Astrocyte of the spinal cord (primary cell): ENCODE measurements around the gene ZNF3.

Experiments
- DNase-seq: peaks from one replicate; pipeline ENCODE4 v3.0.0; 2011; ENCODE audit warnings: low read depth, low spot score
- H3K4me3 ChIP-seq: 2 replicates; pipeline ENCODE4 v1.5.1; 2011; ENCODE audit warnings: low read depth, mild to moderate bottlenecking, low read length, moderate library complexity
- in situ Hi-C: cut with HindIII; loops from 2 replicates; pipeline ENCODE4 v1.10.0; 2017; ENCODE audit warnings: low sequenced_read_pairs
- TF ChIP-seq, protein P1 (sequence below): IDR thresholded peaks from 2 replicates; pipeline ENCODE4 v1.5.1; 2012; ENCODE audit warnings: low read depth, mild to moderate bottlenecking, low read length, inconsistent platforms

Gene ZNF3

GRCh38 chr7:100126239-100126930, 44.9 kb upstream of the ZNF3 start:
- peak overlapping the region; percentile 81 for H3K4me3 ChIP-seq
- no peak for DNase-seq
- in situ Hi-C loops = no loop called here
- TF ChIP-seq, protein P1, sequence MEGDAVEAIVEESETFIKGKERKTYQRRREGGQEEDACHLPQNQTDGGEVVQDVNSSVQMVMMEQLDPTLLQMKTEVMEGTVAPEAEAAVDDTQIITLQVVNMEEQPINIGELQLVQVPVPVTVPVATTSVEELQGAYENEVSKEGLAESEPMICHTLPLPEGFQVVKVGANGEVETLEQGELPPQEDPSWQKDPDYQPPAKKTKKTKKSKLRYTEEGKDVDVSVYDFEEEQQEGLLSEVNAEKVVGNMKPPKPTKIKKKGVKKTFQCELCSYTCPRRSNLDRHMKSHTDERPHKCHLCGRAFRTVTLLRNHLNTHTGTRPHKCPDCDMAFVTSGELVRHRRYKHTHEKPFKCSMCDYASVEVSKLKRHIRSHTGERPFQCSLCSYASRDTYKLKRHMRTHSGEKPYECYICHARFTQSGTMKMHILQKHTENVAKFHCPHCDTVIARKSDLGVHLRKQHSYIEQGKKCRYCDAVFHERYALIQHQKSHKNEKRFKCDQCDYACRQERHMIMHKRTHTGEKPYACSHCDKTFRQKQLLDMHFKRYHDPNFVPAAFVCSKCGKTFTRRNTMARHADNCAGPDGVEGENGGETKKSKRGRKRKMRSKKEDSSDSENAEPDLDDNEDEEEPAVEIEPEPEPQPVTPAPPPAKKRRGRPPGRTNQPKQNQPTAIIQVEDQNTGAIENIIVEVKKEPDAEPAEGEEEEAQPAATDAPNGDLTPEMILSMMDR = no peak

DNA sequence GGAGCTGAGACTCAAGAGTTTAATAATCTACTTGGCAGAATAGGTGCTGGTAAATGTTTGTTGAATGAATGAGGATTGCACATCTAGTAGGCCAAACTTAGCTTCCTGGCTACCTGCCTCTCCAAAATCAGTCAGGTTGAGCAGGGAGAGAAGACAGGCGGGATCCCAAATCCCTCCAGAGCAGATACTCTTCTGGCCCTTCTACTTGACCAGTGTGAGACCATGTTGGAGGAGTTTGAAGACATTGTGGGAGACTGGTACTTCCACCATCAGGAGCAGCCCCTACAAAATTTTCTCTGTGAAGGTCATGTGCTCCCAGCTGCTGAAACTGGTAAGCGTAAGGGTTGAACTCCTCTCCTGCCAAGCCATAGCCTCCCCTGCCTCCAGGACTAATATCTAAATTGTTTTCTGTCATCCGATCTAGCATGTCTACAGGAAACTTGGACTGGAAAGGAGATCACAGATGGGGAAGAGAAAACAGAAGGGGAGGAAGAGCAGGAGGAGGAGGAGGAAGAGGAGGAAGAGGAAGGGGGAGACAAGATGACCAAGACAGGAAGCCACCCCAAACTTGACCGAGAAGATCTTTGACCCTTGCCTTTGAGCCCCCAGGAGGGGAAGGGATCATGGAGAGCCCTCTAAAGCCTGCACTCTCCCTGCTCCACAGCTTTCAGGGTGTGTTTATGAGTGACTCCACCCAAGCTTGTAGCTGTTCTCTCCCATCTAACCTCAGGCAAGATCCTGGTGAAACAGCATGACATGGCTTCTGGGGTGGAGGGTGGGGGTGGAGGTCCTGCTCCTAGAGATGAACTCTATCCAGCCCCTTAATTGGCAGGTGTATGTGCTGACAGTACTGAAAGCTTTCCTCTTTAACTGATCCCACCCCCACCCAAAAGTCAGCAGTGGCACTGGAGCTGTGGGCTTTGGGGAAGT, 43.0 kb upstream of the ZNF3 start:
- TF ChIP-seq, protein P1 = no peak
- DNase-seq = no peak
- no peak overlapping the region for H3K4me3 ChIP-seq
- in situ Hi-C loops = no loop called here

DNA sequence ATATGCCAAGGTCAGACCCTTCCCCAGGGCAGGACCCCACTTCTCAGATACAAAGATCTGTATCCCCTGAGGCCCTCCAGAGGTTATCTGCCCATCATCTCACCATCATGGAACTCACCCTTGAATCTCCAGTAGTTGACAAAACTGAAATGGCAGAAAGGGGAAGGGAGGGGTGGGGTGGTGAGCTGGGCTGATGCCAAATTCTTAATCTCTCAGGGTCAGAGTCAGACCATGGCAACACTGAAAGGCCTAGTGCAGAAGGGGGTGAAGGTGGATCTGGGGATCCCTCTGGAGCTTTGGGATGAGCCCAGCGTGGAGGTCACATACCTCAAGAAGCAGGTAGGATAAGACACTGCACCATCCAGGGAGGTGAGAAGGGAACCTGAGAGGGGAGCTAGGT, 41.0 kb upstream of the ZNF3 start:
- in situ Hi-C loops = no loop called here
- no peak overlapping the region for H3K4me3 ChIP-seq
- TF ChIP-seq, protein P1 = no peak
- no peak for DNase-seq

DNA sequence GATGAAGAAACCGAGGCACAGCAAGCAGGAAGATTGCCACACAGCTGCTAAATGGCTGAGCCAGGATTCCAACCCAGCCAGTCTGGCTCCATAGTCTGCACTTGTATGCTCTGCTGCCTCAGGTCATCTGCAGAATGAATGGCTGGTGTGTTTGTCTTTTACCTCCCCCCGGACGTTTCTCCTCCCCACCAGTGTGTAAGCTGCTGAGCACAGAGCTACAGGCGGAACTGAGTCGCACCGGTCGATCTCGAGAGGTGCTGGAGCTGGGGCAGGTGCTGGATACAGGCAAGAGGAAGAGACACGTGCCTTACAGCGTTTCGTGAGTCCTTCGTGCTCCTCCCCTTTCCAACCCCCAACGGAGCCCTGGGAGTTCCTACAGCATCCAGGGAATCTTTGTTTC, 40.5 kb upstream of the ZNF3 start:
- TF ChIP-seq, protein P1 = no peak
- in situ Hi-C loops = no loop called here
- H3K4me3 ChIP-seq = no peak overlapping the region
- DNase-seq = no peak

- TF ChIP-seq, protein P1 = no peak
- no peak for DNase-seq
- in situ Hi-C loops = no loop called here
- H3K4me3 ChIP-seq = peak overlapping the region; percentile 96
Measured at GRCh38 chr7:100120733-100121036, 39.2 kb upstream of the ZNF3 start.

- in situ Hi-C loops = no loop called here
- H3K4me3 ChIP-seq = peak overlapping the region; percentile 96
- TF ChIP-seq, protein P1 = no peak
- DNase-seq = peak; percentile 67
Measured at GRCh38 chr7:100119970-100120732, 38.6 kb upstream of the ZNF3 start.
